GM18867 (cell line): ENCODE data around the gene SAC3D1.

Source experiments
- ATAC-seq: cut with Tn5 transposase; IDR thresholded peaks from one replicate; pipeline ENCODE4 v1.9.1; 2021; ENCODE audit warnings: mild to moderate bottlenecking, moderate library complexity; ENCODE audit not compliant: unreplicated experiment

The SAC3D1 gene

DNA sequence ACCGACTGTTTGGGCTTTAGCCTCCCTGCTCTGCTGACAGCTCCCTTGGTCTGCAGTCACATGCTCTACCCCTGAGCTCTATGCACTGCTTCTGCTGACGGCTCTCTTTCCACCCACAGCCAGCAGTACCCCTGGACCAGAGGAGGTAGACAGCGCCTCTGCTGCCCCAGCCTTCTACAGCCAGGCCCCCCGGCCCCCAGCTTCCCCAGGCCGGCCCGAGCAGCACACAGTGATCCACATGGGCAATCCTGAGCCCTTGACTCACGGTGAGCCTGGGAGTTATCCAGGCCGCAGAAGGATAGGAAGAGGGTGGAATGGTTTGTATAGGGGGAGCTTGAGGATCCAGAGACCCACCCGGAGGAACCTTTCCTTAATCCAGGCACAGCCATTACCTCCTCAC lies 45.8 kb downstream of the SAC3D1 start:
- no peak for ATAC-seq

DNA sequence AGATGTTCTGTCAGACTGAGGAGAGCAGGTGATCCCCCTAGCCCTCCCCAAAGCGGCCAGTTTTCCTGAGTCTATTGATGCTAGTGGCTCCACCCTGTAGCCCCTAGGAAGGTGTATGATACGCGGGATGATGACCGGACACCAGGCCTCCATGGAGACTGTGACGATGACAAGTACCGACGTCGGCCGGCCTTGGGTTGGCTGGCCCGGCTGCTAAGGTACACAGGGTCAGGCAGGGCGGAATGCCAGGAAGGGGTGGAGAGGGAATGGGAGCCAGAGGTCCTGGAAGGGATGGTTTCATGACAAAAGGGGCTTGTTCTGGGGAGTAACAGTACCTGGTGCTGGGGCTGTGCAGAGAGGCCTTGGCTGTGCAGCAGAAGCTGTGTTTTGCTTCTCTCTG lies 46.2 kb downstream of the SAC3D1 start:
- ATAC-seq, result no peak

DNA sequence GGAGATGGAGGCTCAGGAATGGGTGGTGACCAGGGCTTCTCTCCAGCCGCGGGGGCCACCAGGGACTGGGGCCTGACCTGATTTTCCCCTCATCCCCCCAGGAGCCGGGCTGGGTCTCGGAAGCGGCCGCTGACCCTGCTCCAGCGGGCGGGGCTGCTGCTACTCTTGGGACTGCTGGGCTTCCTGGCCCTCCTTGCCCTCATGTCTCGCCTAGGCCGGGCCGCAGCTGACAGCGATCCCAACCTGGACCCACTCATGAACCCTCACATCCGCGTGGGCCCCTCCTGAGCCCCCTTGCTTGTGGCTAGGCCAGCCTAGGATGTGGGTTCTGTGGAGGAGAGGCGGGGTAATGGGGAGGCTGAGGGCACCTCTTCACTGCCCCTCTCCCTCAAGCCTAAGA lies 46.8 kb downstream of the SAC3D1 start:
- no peak for ATAC-seq

DNA sequence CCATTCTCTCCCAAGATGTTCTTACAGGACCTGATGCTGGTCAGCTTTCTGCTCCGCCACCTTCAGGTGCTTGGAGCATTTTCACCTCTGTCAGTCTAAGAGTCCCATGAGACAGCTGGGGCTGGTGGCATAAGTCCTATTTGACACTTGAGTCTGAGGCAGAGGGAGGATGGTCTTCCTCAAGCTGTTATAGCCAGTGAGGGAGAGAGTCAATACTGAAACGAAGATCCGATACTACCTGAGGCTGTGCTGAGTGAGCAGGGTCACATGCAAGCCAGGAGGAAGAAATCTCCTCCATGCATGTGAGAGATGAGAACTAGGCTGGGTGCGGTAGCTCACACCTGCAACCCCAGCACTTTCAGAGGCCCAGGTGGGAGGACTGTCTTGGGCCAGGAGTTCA lies 48.6 kb downstream of the SAC3D1 start:
- ATAC-seq, result no peak

DNA sequence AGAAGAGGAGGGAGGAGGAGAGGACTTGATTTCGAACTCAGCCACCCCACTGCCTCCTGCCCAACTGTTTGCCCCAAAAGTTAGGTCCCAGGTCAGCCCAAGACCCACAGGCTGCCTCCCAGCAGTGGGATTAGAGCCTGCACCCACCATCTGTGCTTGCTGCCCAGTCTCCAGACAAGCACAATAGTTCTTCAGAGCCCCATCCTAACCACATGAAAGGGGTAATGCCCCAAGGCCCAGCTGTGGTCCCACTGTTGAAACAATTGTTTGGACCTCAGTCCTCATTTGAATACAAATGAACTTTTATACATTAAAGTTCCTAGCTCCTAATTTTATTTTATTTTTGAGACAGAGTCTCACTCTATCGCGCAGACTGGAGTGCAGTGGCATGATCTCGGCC lies 49.6 kb downstream of the SAC3D1 start:
- ATAC-seq, result no peak
